Psoas muscle (tissue), 8 donors: ENCODE data around the gene UBAP1. TPM values are rescaled to one million over a fixed set of nuclear protein-coding genes. Genes with fewer than 3 reads are reported as not detected.

Experiments used
- ATAC-seq, 4 donors: fragments of 200-7000 bp; cut with Tn5 transposase; one replicate each; pipeline ENCODE4 v1.9.1; 2020; ENCODE audit warnings: moderate library complexity in 3 of 4, mild to moderate bottlenecking in 2 of 4
- DNase-seq, 2 donors: peaks; one replicate each; pipeline ENCODE4 v3.0.0-alpha.2; 2020
- H3K27ac ChIP-seq: fragments of 200-600 bp; one replicate; pipeline ENCODE4 v1.8.0; 2022
- H3K27me3 ChIP-seq, 3 donors: fragments of 200-600 bp in 1 of 3; one replicate each; pipeline versions ENCODE4 v1.6.1 to v1.8.0; 2013 to 2022; ENCODE audit warnings: low read length in 2 of 3, mild to moderate bottlenecking in 2 of 3, moderate library complexity in 1 of 3; ENCODE audit not compliant: insufficient read depth in 3 of 3
- H3K36me3 ChIP-seq, 2 donors: fragments of 200-600 bp in 1 of 2; one replicate each; pipeline versions ENCODE4 v1.6.1 to v1.8.0; 2013 to 2022; ENCODE audit warnings: low read depth in 1 of 2, mild to moderate bottlenecking in 1 of 2, moderate library complexity in 1 of 2; ENCODE audit not compliant: insufficient read depth in 1 of 2
- H3K4me1 ChIP-seq: fragments of 200-600 bp; one replicate; pipeline ENCODE4 v1.8.0; 2022
- H3K4me3 ChIP-seq: fragments of 200-600 bp; one replicate; pipeline ENCODE4 v1.8.0; 2022; ENCODE audit warnings: mild to moderate bottlenecking
- H3K9me3 ChIP-seq: fragments of 200-600 bp; one replicate; pipeline ENCODE4 v1.8.0; 2022
- CTCF ChIP-seq: fragments of 200-600 bp; IDR thresholded peaks from one replicate; pipeline ENCODE4 v1.8.0; 2022; ENCODE audit warnings: antibody characterized with exemption
- WGBS, 3 donors: extraction: QIAGEN DNeasy Blood & Tissue Kit; methylation state at CpG; one replicate each; pipeline versions ENCODE4 v1.1.6 to v1.1.7; 2013; 5-methylcytosine and 5-hydroxymethylcytosine counted together
- intact Hi-C, 2 donors: fragments of 100-400 bp; cut with DNase I; formaldehyde crosslinking; loops; one replicate each; pipeline versions ENCODE4 v1.11.0 to v1.14.2; 2022
- polyA plus RNA-seq, 3 donors: library from polyadenylated mRNA; stranded (reverse); fragments of 200-250 nt; gene quantifications; one replicate each; pipeline ENCODE4 v1.2.3, GENCODE V29; 2013
- total RNA-seq, 4 donors: library from RNA; stranded (reverse); fragmentation: NEBNext Ultra II Directional in 2 of 4; extraction: Animal tissue kit (Norgen Biotek cat#: 25700) in 2 of 4; gene quantifications; one replicate each; pipeline versions ENCODE4 v1.2.1 to v1.2.4, GENCODE V29; 2021 to 2023
- donor health status: healthy with polysubstance abuse.
- donor health status: DM: no; HTN: no; CAD: no; lungs with moderate emphysema.
- donor health status: Bipolar disorder and iron deficiency.
- donor health status: healthy.
- donor health status: DM: yes; HTN: yes; CAD: no.
- donor health status: DM: no; HTN: no; CAD: no.
- donor health status: DM: no; HTN: no; CAD: no.
- donor health status: DM: yes; HTN: yes; CAD: no.

The UBAP1 gene
- total and polyA plus RNA-seq, 7 donors = 55.8 to 203 (median 89.6) TPM

- DNase-seq = no peak
- no peak overlapping the region for H3K27ac ChIP-seq
- H3K36me3 ChIP-seq = peaks cover 0 to 4% of the 10 kb centered on the region in 2 donors
- H3K4me1 ChIP-seq = peaks cover 20% of the 10 kb centered on the region
- no peaks in the 10 kb centered on the region for H3K27me3 ChIP-seq
- ATAC-seq = no peak
- intact Hi-C loops = no loop called here
- WGBS, 3 donors = 84 to 96% (median 88%) methylated on average over 2 of the region's 2 CpGs
- no peak for TF ChIP-seq CTCF
- H3K4me3 ChIP-seq = no peak overlapping the region
- H3K9me3 ChIP-seq = no peaks in the 10 kb centered on the region
Observed at GRCh38 chr9:34200092-34200491, 21.2 kb downstream of the UBAP1 start.

GRCh38 chr9:34203275-34203991 lies 24.6 kb downstream of the UBAP1 start:
- 43 to 46% (median 43%) methylated on average over 4 of the region's 4 CpGs for WGBS, 3 donors
- ATAC-seq (no peak), DNase-seq (no peak)
- Histone ChIP-seq H3K4me3 (no peak overlapping the region), H3K27me3 (no peaks in the 10 kb centered on the region), H3K36me3 (no peaks in the 10 kb centered on the region), H3K9me3 (no peaks in the 10 kb centered on the region), H3K27ac (no peak overlapping the region), H3K4me1 (peaks cover 20% of the 10 kb centered on the region)
- intact Hi-C loops = no loop called here
- TF ChIP-seq CTCF = no peak

GRCh38 chr9:34203992-34204635 lies 25.3 kb downstream of the UBAP1 start:
- Histone ChIP-seq H3K27ac (no peak overlapping the region), H3K9me3 (no peaks in the 10 kb centered on the region), H3K36me3 (no peaks in the 10 kb centered on the region), H3K4me3 (no peak overlapping the region), H3K27me3 (no peaks in the 10 kb centered on the region), H3K4me1 (peaks cover 20% of the 10 kb centered on the region)
- intact Hi-C loops = no loop called here
- 42 to 54% (median 50%) methylated on average over 6 of the region's 6 CpGs for WGBS, 3 donors
- DNase-seq = no peak
- TF ChIP-seq CTCF = no peak
- no peak for ATAC-seq

GRCh38 chr9:34205102-34205501 lies 26.3 kb downstream of the UBAP1 start:
- intact Hi-C loops = no loop called here
- DNase-seq (no peak), ATAC-seq (no peak)
- Histone ChIP-seq H3K27me3 (no peaks in the 10 kb centered on the region), H3K4me3 (no peak overlapping the region), H3K27ac (no peak overlapping the region), H3K4me1 (peaks cover 17% of the 10 kb centered on the region), H3K9me3 (no peaks in the 10 kb centered on the region), H3K36me3 (no peaks in the 10 kb centered on the region)
- no peak for TF ChIP-seq CTCF
